Activated CD8-positive, alpha-beta T cell treated with anti-CD3 and anti-CD28 coated beads for 36 hours (primary cell): Measurements from ENCODE around the gene CCDC40. TPM values are rescaled to one million over a fixed set of nuclear protein-coding genes. Genes with fewer than 3 reads are reported as not detected.

Experiments used
- ATAC-seq: fragments of 200-7000 bp; cut with Tn5 transposase; one replicate; pipeline ENCODE4 v1.10.0; 2021; ENCODE audit warnings: mild to moderate bottlenecking, moderate library complexity
- CTCF ChIA-PET: fragments of 350-600 bp; sonication (Branson Sonifier 250); formaldehyde crosslinking; loops from one replicate; lab custom pipeline; 2021; ENCODE audit warnings: antibody characterized with exemption; lab: Charles Lee
- POLR2A ChIA-PET: fragments of 350-600 bp; sonication (Branson Sonifier 250); formaldehyde crosslinking; loops from one replicate; lab custom pipeline; 2021; ENCODE audit warnings: antibody characterized with exemption; lab: Charles Lee
- DNase-seq: peaks from one replicate; pipeline ENCODE4 v3.0.0-alpha.2; 2020
- H3K27ac Mint-ChIP-seq: one replicate; pipeline ENCODE4 v1.8.0; 2021; ENCODE audit warnings: mild to moderate bottlenecking, mixed read lengths
- H3K27me3 Mint-ChIP-seq: one replicate; pipeline ENCODE4 v1.8.0; 2021; ENCODE audit warnings: mixed read lengths
- H3K36me3 Mint-ChIP-seq: one replicate; pipeline ENCODE4 v1.8.0; 2021; ENCODE audit warnings: low read depth, mixed read lengths
- H3K4me1 Mint-ChIP-seq: one replicate; pipeline ENCODE4 v1.8.0; 2021; ENCODE audit warnings: low read depth, mixed read lengths
- H3K4me3 Mint-ChIP-seq: one replicate; pipeline ENCODE4 v1.8.0; 2021; ENCODE audit warnings: mild to moderate bottlenecking, moderate library complexity, mixed read lengths
- H3K9me3 Mint-ChIP-seq: one replicate; pipeline ENCODE4 v1.8.0; 2021; ENCODE audit warnings: mixed read lengths
- intact Hi-C: fragments of 100-400 bp; cut with micrococcal nuclease; formaldehyde crosslinking; loops from one replicate; pipeline ENCODE4 v1.10.0; 2022
- total RNA-seq, 2 experiments: library from RNA; stranded (reverse); gene quantifications; one replicate each; pipeline ENCODE4 v1.2.3, GENCODE V29; 2021
- TF ChIP-seq, protein P1 (sequence below): fragments of 200-600 bp; IDR thresholded peaks from one replicate; pipeline ENCODE4 v1.8.0; 2022; ENCODE audit warnings: antibody characterized with exemption, mild to moderate bottlenecking

The CCDC40 gene
- total RNA-seq, 2 experiments from 2014 or later: 0.54 to 0.79 TPM

DNA sequence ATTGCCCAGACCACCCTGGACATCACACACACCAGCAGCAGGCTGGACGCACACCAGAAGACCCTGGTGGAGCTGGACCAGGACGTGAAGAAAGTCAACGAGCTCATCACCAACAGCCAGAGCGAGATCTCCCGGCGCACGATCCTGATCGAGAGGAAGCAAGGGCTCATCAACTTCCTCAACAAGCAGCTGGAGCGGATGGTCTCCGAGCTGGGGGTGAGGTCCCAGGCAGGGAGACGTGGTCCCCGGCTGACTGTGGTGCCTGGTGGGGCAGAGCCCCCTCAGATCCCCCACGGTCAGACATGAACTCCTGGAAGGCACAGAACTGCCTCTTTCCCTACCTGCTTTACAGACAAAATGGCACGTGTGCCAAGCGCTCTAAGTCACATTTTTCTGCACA, 48.3 kb downstream of the CCDC40 start:
- H3K4me1 Mint-ChIP-seq: peaks cover 3% of the 10 kb centered on the region
- intact Hi-C loops: no loop called here
- no peaks in the 10 kb centered on the region for H3K36me3 Mint-ChIP-seq
- no peak overlapping the region for H3K27ac Mint-ChIP-seq
- TF ChIP-seq, protein P1, sequence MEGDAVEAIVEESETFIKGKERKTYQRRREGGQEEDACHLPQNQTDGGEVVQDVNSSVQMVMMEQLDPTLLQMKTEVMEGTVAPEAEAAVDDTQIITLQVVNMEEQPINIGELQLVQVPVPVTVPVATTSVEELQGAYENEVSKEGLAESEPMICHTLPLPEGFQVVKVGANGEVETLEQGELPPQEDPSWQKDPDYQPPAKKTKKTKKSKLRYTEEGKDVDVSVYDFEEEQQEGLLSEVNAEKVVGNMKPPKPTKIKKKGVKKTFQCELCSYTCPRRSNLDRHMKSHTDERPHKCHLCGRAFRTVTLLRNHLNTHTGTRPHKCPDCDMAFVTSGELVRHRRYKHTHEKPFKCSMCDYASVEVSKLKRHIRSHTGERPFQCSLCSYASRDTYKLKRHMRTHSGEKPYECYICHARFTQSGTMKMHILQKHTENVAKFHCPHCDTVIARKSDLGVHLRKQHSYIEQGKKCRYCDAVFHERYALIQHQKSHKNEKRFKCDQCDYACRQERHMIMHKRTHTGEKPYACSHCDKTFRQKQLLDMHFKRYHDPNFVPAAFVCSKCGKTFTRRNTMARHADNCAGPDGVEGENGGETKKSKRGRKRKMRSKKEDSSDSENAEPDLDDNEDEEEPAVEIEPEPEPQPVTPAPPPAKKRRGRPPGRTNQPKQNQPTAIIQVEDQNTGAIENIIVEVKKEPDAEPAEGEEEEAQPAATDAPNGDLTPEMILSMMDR: no peak
- no peak overlapping the region for H3K4me3 Mint-ChIP-seq
- no peaks in the 10 kb centered on the region for H3K9me3 Mint-ChIP-seq
- POLR2A ChIA-PET: no interaction called here
- DNase-seq: no peak
- no peaks in the 10 kb centered on the region for H3K27me3 Mint-ChIP-seq
- CTCF ChIA-PET: interaction anchor here (1.0 to 3.6 kb wide), 2 partner anchors 59 to 76 kb away, joined by 3 to 26 read pairs; no protein-coding TSS in a partner anchor
- no peak for ATAC-seq

DNA sequence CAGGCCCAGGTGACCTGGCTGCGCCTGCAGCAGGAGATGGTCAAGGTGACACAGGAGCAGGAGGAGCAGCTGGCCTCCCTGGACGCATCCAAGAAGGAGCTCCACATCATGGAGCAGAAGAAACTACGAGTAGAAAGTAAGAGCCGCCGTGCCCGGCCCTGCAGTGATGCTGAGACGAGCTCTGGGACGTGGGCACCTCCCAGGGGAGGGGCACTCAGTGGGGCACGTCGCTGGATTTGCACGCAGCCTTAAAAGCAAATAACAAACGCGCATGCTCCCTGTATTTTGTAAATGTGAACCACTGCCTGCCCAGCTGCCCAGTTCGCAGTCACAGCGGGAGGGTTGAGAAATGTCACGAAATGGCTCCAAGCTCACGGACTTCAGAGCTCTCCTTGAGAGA, 49.6 kb downstream of the CCDC40 start:
- peaks cover 3% of the 10 kb centered on the region for H3K4me1 Mint-ChIP-seq
- DNase-seq (no peak), ATAC-seq (no peak)
- H3K27me3 Mint-ChIP-seq: no peaks in the 10 kb centered on the region
- H3K4me3 Mint-ChIP-seq: no peak overlapping the region
- TF ChIP-seq, protein P1: no peak
- intact Hi-C loops: no loop called here
- POLR2A ChIA-PET: interaction anchor here (0.6 kb wide), 1 partner anchor 30 kb away, joined by 3 read pairs; no protein-coding TSS in a partner anchor
- no peaks in the 10 kb centered on the region for H3K9me3 Mint-ChIP-seq
- H3K36me3 Mint-ChIP-seq: no peaks in the 10 kb centered on the region
- CTCF ChIA-PET: interaction anchor here (0.8 to 1.5 kb wide), 3 partner anchors 15 to 80 kb away, joined by 3 to 5 read pairs (median 5); partner anchors contain the start of gene GAA
- no peak overlapping the region for H3K27ac Mint-ChIP-seq

DNA sequence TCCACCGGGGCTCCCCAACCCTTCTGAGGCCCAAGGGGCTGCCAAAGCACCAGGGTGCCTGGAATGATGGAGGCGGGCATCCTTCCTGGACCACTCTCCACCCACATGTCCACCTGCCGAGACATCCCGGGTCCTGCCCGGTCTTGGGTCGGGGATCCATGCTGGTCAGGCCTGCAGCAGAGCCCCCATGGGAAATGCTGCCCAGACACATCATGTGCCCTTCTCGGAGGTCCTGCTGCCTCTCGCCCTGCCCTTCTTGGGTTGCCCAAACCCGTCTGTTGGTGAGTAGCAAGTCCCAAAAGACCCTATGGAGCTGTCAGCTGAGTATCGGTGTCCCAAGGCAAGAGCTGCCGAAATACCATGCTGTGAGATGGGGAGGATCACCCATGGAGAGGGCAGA, 50.2 kb downstream of the CCDC40 start:
- peaks cover 3% of the 10 kb centered on the region for H3K4me1 Mint-ChIP-seq
- H3K9me3 Mint-ChIP-seq: no peaks in the 10 kb centered on the region
- ATAC-seq: no peak
- H3K27ac Mint-ChIP-seq: no peak overlapping the region
- CTCF ChIA-PET: interaction anchor here (1.5 to 3.1 kb wide), 2 partner anchors 15 to 80 kb away, joined by 3 to 23 read pairs; partner anchors contain the start of gene GAA
- POLR2A ChIA-PET: interaction anchor here (1.5 kb wide), 1 partner anchor 14 kb away, joined by 4 read pairs; the partner anchor contains the start of gene GAA
- intact Hi-C loops: no loop called here
- H3K27me3 Mint-ChIP-seq: no peaks in the 10 kb centered on the region
- TF ChIP-seq, protein P1: no peak
- no peak overlapping the region for H3K4me3 Mint-ChIP-seq
- no peaks in the 10 kb centered on the region for H3K36me3 Mint-ChIP-seq
- no peak for DNase-seq

DNA sequence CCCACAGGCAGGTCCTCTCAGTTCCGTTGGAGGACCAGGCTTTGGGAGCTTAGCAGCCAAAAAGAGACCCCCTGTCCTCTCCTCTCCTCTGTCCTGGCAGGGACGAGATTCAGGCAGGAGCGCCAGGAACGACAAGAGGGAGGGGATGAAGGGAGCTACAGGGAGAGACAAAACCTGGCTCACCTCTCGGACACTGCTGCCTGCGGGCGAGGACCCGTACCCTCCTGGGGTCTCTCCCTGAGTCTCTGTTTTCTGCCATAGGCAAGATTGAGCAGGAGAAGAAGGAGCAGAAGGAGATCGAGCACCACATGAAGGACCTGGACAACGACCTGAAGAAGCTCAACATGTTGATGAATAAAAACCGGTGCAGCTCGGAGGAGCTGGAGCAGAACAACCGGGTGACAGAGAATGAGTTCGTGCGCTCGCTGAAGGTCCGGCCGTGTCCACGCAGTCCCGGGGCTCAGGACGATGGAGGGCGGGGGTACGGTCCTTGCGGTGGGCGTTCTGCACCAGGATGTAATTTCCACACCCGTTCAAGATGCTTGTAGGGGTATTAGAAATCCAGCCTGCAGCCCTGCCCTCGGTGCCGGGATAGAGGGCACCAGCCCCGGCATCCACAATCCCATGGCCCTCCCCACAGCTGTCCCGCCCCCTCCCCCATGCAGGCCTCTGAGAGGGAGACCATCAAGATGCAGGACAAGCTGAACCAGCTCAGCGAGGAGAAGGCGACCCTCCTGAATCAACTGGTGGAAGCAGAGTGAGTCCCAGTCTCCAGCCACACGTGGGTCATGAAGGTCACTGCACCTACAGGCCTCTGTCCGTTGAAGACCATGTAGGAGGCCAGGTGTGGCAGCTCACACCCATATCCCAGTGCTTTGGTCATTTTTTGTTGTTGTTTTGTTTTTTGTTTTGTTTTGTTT, 51.2 kb downstream of the CCDC40 start:
- DNase-seq (no peak), ATAC-seq (no peak)
- intact Hi-C loops: no loop called here
- no peak overlapping the region for H3K4me3 Mint-ChIP-seq
- TF ChIP-seq, protein P1: no peak
- H3K27me3 Mint-ChIP-seq: no peaks in the 10 kb centered on the region
- no peak overlapping the region for H3K27ac Mint-ChIP-seq
- no peaks in the 10 kb centered on the region for H3K9me3 Mint-ChIP-seq
- no peaks in the 10 kb centered on the region for H3K36me3 Mint-ChIP-seq
- ChIA-PET POLR2A (interaction anchor here (1.5 kb wide), 1 partner anchor 13 kb away, joined by 4 read pairs; the partner anchor contains the start of gene GAA), CTCF (interaction anchor here (1.1 to 3.1 kb wide), 3 partner anchors 14 to 81 kb away, joined by 3 to 23 read pairs (median 3); partner anchors contain the start of gene GAA)
- H3K4me1 Mint-ChIP-seq: peaks cover 3% of the 10 kb centered on the region
